ENCODE results near the gene EMX1. TPM values are rescaled to one million over a fixed set of nuclear protein-coding genes. Genes with fewer than 3 reads are reported as not detected.

Gene EMX1
- total RNA-seq (2014; rRNA removed; shearing (Covaris generic)) (not detected in 2 replicates), total RNA-seq (2022) (not detected in 2 replicates), Bru-seq, nascent RNA (not detected), BruChase-seq, experiment 1, labeled RNA remaining after a 6-hour chase (not detected), BruChase-seq, experiment 2, labeled RNA remaining after a 2-hour chase (not detected)
- long read RNA-seq = 0 reads

DNA sequence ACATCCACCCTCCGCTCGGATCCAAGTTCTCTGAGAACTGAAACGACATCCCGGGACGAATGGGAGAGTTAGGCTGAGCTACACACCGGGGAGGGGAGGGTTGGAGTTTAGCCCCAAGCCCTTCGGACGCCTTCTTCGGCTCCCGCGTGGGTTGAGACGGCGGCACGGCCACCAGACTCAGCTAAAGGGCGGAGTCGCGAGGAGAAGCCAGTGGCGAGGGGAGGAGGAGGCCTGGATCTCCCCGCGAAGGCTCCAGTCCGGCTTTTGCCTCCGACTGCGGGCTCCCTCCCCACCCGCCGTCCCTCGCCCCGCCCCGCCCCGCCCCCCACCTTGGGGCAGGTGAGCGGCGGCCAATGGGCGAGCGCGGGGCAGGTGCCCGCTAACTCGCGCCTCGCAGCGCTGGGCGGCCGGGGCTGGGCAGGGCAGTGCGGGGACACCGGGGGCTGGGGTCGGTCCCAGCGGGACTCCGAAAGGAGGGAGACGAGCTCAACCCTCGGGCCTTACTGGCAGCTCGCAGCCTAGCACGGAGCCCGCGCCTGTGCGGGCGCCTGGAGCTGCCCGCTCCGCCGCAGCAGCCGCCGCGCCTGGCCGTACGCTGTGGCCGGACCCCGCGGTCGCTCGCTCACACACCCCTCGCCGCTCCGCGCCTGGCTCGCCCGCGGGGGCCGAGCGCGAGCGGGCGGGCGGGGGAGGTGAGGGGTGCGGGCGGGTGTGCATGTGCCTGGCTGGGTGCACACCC lies at the start of gene EMX1:
EMX1 (plus strand) TSS at position 382 of the 739 bp plus-strand sequence; CDS start at position 716, 334 bp downstream.
- peak; percentile 35 for DNase-seq (ENCODE audit: low spot score)
- Histone ChIP-seq H3K9me3 (ENCODE audit: low read length) (no peaks in the 10 kb centered on the region), H3K27ac (ENCODE audit: low read depth, low read length, poor library complexity, severe bottlenecking) (no peak within 1 kb of the TSS), H3K4me1 (ENCODE audit: insufficient read depth, low read length, poor library complexity, severe bottlenecking) (peaks cover 5% of the 10 kb centered on the region), H3K4me2 (ENCODE audit: low read length) (peak within 1 kb of the TSS; percentile 50), H3K4me3 (ENCODE audit: low read depth, low read length, poor library complexity, severe bottlenecking) (peak within 1 kb of the TSS; percentile 46), H2AFZ (ENCODE audit: low read length) (no peak within 1 kb of the TSS), H4K20me1 (ENCODE audit: insufficient read depth, low read length) (peaks cover under 1% of the 10 kb centered on the region; the same call in 1 of the 2 replicates), H3K79me2 (ENCODE audit: insufficient read depth, low read depth, low read length) (no peaks in the 10 kb centered on the region), H3K9me2 (ENCODE audit: insufficient read depth, low read length) (no peaks in the 10 kb centered on the region), H3K36me3 (ENCODE audit: insufficient read depth, low read length) (no peaks in the 10 kb centered on the region)
- POLR2A ChIA-PET = no interaction called here
- no peak for TF ChIP-seq CTCF (conservative IDR thresholded peaks at IDR 0.05; ENCODE audit: low read length)
- TF ChIP-seq EZH2phosphoT487 (IDR thresholded peaks at IDR 0.05; ENCODE audit: borderline replicate concordance, low read depth, low read length) = no peak
- CTCF ChIA-PET (ENCODE audit: unreplicated experiment) = no interaction called here
- no TSS peak for BruUV-seq (replicated peaks)
- intact Hi-C loops (cut with micrococcal nuclease; ENCODE audit: unreplicated experiment) = no loop called here

DNA sequence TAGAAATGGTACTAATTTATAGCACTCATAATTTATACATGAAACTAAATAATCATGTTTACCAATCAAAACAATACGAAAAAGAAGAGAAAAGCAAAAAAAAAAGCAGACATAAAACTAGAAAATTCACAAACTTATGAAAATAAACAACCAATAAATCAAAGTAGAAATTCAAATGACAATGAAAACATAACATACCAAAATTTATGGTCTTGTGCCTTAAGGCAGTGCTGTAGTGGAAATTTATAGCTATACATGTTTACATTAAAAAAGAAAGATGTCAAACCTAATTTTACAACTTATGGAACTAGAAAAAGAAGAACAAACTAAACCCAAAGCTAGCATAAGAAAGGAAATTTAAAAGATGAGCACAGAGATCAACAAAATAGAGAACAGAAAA lies 46.3 kb upstream of the EMX1 start:
- BruUV-seq (replicated peaks) = no TSS peak
- no peak for DNase-seq (ENCODE audit: low spot score)
- Histone ChIP-seq H2AFZ (ENCODE audit: low read length) (no peak overlapping the region), H3K4me2 (ENCODE audit: low read length) (no peak overlapping the region), H3K4me1 (ENCODE audit: insufficient read depth, low read length, poor library complexity, severe bottlenecking) (no peaks in the 10 kb centered on the region), H3K36me3 (ENCODE audit: insufficient read depth, low read length) (no peaks in the 10 kb centered on the region), H3K79me2 (ENCODE audit: insufficient read depth, low read depth, low read length) (no peaks in the 10 kb centered on the region), H4K20me1 (ENCODE audit: insufficient read depth, low read length) (no peaks in the 10 kb centered on the region), H3K27ac (ENCODE audit: low read depth, low read length, poor library complexity, severe bottlenecking) (no peak overlapping the region), H3K9me3 (ENCODE audit: low read length) (no peaks in the 10 kb centered on the region), H3K9me2 (ENCODE audit: insufficient read depth, low read length) (0 out of 2 replicates have a peak, but pooled peaks cover 2% of the 10 kb centered on the region), H3K4me3 (ENCODE audit: low read depth, low read length, poor library complexity, severe bottlenecking) (no peak overlapping the region)
- intact Hi-C loops (cut with micrococcal nuclease; ENCODE audit: unreplicated experiment) = no loop called here
- TF ChIP-seq CTCF (conservative IDR thresholded peaks at IDR 0.05; ENCODE audit: low read length) (no peak), EZH2phosphoT487 (IDR thresholded peaks at IDR 0.05; ENCODE audit: borderline replicate concordance, low read depth, low read length) (no peak)
- CTCF ChIA-PET (ENCODE audit: unreplicated experiment) = no interaction called here
- POLR2A ChIA-PET = interaction anchor here (0.7 to 0.9 kb wide), 3 partner anchors 10 to 461 kb away, joined by 3 to 5 read pairs (median 3); no protein-coding TSS in a partner anchor

DNA sequence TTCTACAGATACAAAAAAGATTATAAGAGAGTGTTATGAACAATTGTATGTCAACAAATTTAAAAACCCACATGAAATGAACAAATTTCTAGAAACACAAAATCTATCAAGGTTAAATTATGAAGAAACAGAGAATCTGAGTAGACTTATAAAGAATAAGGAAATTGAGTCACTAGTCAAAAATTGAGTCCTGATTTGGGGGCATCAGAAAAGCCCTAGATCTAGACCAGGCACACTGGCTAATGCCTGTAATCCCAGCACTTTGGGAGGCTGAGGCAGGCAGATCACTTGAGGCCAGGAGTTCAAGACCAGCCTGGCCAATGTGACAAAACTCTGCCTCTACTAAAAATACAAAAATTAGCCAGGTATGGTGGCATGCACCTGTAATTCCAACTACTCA lies 45.4 kb upstream of the EMX1 start:
- ChIA-PET POLR2A (interaction anchor here (0.6 to 0.9 kb wide), 2 partner anchors 36 to 38 kb away, joined by 3 read pairs; no protein-coding TSS in a partner anchor), CTCF (ENCODE audit: unreplicated experiment) (no interaction called here)
- Histone ChIP-seq H3K4me2 (ENCODE audit: low read length) (no peak overlapping the region), H3K27ac (ENCODE audit: low read depth, low read length, poor library complexity, severe bottlenecking) (no peak overlapping the region), H2AFZ (ENCODE audit: low read length) (no peak overlapping the region), H3K36me3 (ENCODE audit: insufficient read depth, low read length) (no peaks in the 10 kb centered on the region), H3K9me2 (ENCODE audit: insufficient read depth, low read length) (no peaks in the 10 kb centered on the region), H3K79me2 (ENCODE audit: insufficient read depth, low read depth, low read length) (no peaks in the 10 kb centered on the region), H3K4me1 (ENCODE audit: insufficient read depth, low read length, poor library complexity, severe bottlenecking) (no peaks in the 10 kb centered on the region), H3K4me3 (ENCODE audit: low read depth, low read length, poor library complexity, severe bottlenecking) (no peak overlapping the region), H4K20me1 (ENCODE audit: insufficient read depth, low read length) (no peaks in the 10 kb centered on the region), H3K9me3 (ENCODE audit: low read length) (no peaks in the 10 kb centered on the region)
- BruUV-seq (replicated peaks) = no TSS peak
- intact Hi-C loops (cut with micrococcal nuclease; ENCODE audit: unreplicated experiment) = no loop called here
- TF ChIP-seq CTCF (conservative IDR thresholded peaks at IDR 0.05; ENCODE audit: low read length) = no peak
- TF ChIP-seq EZH2phosphoT487 (IDR thresholded peaks at IDR 0.05; ENCODE audit: borderline replicate concordance, low read depth, low read length) = no peak
- DNase-seq (ENCODE audit: low spot score) = no peak
